HepG2 (cell line): ENCODE data around the gene FTL. TPM values are rescaled to one million over a fixed set of nuclear protein-coding genes. Genes with fewer than 3 reads are reported as not detected.

Experiments
- AKAP8 ChIP-seq: sonication (generic); formaldehyde crosslinking; IDR thresholded peaks from 2 replicates; pipeline ENCODE4 v1.5.1; 2020; ENCODE audit warnings: mild to moderate bottlenecking, missing genetic modification reagents
- ELF1 ChIP-seq: sonication (generic); formaldehyde crosslinking; IDR thresholded peaks from 2 replicates; pipeline ENCODE4 v1.4.0; 2020; ENCODE audit warnings: missing genetic modification reagents
- ELF4 ChIP-seq: sonication (generic); formaldehyde crosslinking; IDR thresholded peaks from 2 replicates; pipeline ENCODE4 v1.5.0; 2020; ENCODE audit warnings: missing genetic modification reagents, mild to moderate bottlenecking, moderate library complexity, borderline replicate concordance
- GPN1 ChIP-seq: sonication (generic); formaldehyde crosslinking; IDR thresholded peaks from 2 replicates; pipeline ENCODE4 v1.5.1; 2020; ENCODE audit warnings: missing genetic modification reagents, borderline replicate concordance
- KLF11 ChIP-seq: IDR thresholded peaks from 2 replicates; pipeline ENCODE4 v1.6.1; 2016; ENCODE audit warnings: missing compliant biosample characterization
- MAZ ChIP-seq, 2 experiments: sonication (generic) in 1 of 2; formaldehyde crosslinking in 1 of 2; IDR thresholded peaks; 2 replicates each; pipeline versions ENCODE4 v1.5.0 to v1.6.1; 2012 to 2020; ENCODE audit warnings: low read depth in 2 of 2, mild to moderate bottlenecking in 2 of 2, borderline replicate concordance in 1 of 2, improper control_type of control experiment in 1 of 2, low read length in 1 of 2, missing genetic modification reagents in 1 of 2, moderate library complexity in 1 of 2
- NFIB ChIP-seq: sonication (generic); formaldehyde crosslinking; IDR thresholded peaks from 2 replicates; pipeline ENCODE4 v1.9.0; 2021; ENCODE audit warnings: missing genetic modification reagents, mild to moderate bottlenecking, borderline replicate concordance
- NONO ChIP-seq, 2 experiments: fragments of 450-650 bp in 1 of 2; sonication (generic) in 1 of 2; formaldehyde crosslinking in 1 of 2; IDR thresholded peaks in 1 of 2; conservative IDR thresholded peaks in 1 of 2; 2 replicates each; pipeline versions ENCODE4 v1.6.1 to v1.8.0; 2017 to 2022; ENCODE audit warnings: mild to moderate bottlenecking in 1 of 2, missing genetic modification reagents in 1 of 2, moderate library complexity in 1 of 2
- NR3C1 ChIP-seq: sonication (generic); formaldehyde crosslinking; IDR thresholded peaks from 2 replicates; pipeline ENCODE4 v1.4.0; 2020; ENCODE audit warnings: missing genetic modification reagents
- ONECUT2 ChIP-seq: sonication (generic); formaldehyde crosslinking; IDR thresholded peaks from 2 replicates; pipeline ENCODE4 v1.4.0; 2020; ENCODE audit warnings: missing genetic modification reagents
- POLR2G ChIP-seq: fragments of 200-400 bp; formaldehyde crosslinking; IDR thresholded peaks from 2 replicates; pipeline ENCODE4 v1.6.1; 2018; ENCODE audit warnings: mild to moderate bottlenecking, low read depth, low read length, moderate library complexity
- PTBP1 ChIP-seq: fragments of 200-400 bp; formaldehyde crosslinking; IDR thresholded peaks from 2 replicates; pipeline ENCODE4 v1.6.1; 2018; ENCODE audit warnings: low read length, low read depth; ENCODE audit not compliant: poor library complexity, severe bottlenecking
- RBAK ChIP-seq: sonication (generic); formaldehyde crosslinking; IDR thresholded peaks from 2 replicates; pipeline ENCODE4 v1.5.1; 2020; ENCODE audit warnings: mild to moderate bottlenecking, missing genetic modification reagents
- RORA ChIP-seq: sonication (generic); formaldehyde crosslinking; IDR thresholded peaks from 2 replicates; pipeline ENCODE4 v1.5.0; 2020; ENCODE audit warnings: mild to moderate bottlenecking, missing genetic modification reagents, moderate library complexity
- SNRNP70 ChIP-seq: fragments of 200-400 bp; formaldehyde crosslinking; IDR thresholded peaks from 2 replicates; pipeline ENCODE4 v1.6.1; 2017; ENCODE audit warnings: mild to moderate bottlenecking, low read depth, low read length, moderate library complexity
- STAT5B ChIP-seq: sonication (generic); formaldehyde crosslinking; IDR thresholded peaks from 2 replicates; pipeline ENCODE4 v1.4.0; 2020; ENCODE audit warnings: missing genetic modification reagents
- TOPORS ChIP-seq: sonication (generic); formaldehyde crosslinking; IDR thresholded peaks from 2 replicates; pipeline ENCODE4 v1.8.0; 2023; ENCODE audit warnings: mild to moderate bottlenecking, missing genetic modification reagents
- YEATS4 ChIP-seq: sonication (generic); formaldehyde crosslinking; IDR thresholded peaks from 2 replicates; pipeline ENCODE4 v1.4.0; 2020; ENCODE audit warnings: missing genetic modification reagents, borderline replicate concordance
- ZBTB20 ChIP-seq: sonication (generic); formaldehyde crosslinking; IDR thresholded peaks from 2 replicates; pipeline ENCODE4 v1.8.1; 2023; ENCODE audit warnings: missing genetic modification reagents, low read depth, mild to moderate bottlenecking, borderline replicate concordance
- ZNF230 ChIP-seq: sonication (generic); formaldehyde crosslinking; IDR thresholded peaks from 2 replicates; pipeline ENCODE4 v1.4.0; 2020; ENCODE audit warnings: mild to moderate bottlenecking, missing genetic modification reagents
- ZNF251 ChIP-seq: sonication (generic); formaldehyde crosslinking; IDR thresholded peaks from 2 replicates; pipeline ENCODE4 v1.9.0; 2021; ENCODE audit warnings: mild to moderate bottlenecking, missing genetic modification reagents
- ZNF333 ChIP-seq: sonication (generic); formaldehyde crosslinking; IDR thresholded peaks from 2 replicates; pipeline ENCODE4 v1.4.0; 2020; ENCODE audit warnings: mild to moderate bottlenecking, missing genetic modification reagents, borderline replicate concordance
- polyA plus RNA-seq, 8 experiments: library from polyadenylated mRNA; depleted of rRNA in 3 of 8; stranded (reverse) in 7 of 8; unstranded in 1 of 8; fragments of >200 nt; fragmentation: Illumina TruSeq in 4 of 8; extraction: Trizol in 4 of 8; gene quantifications; 2 replicates each; pipeline versions ENCODE4 v1.2.1 to v1.2.3, GENCODE V29; 2011 to 2016; ENCODE audit warnings: low read depth in 4 of 8, missing spikeins in 1 of 8, mixed read lengths in 1 of 8; ENCODE audit not compliant: insufficient read depth in 1 of 8
- total RNA-seq, 5 experiments: library from RNA; depleted of rRNA; stranded (reverse); fragments of >200 nt; fragmentation: Illumina TruSeq; extraction: Trizol; gene quantifications; 2 replicates each; pipeline ENCODE4 v1.2.3, GENCODE V29; 2016; ENCODE audit warnings: low read depth in 1 of 5
- TF ChIP-seq, protein P1 (sequence below): sonication (generic); formaldehyde crosslinking; IDR thresholded peaks from 2 replicates; pipeline ENCODE4; 2020; ENCODE audit warnings: missing genetic modification reagents, mild to moderate bottlenecking, borderline replicate concordance
- TF ChIP-seq, protein P2 (sequence below): sonication (generic); formaldehyde crosslinking; IDR thresholded peaks from 2 replicates; pipeline ENCODE4 v1.5.1; 2020; ENCODE audit warnings: mild to moderate bottlenecking, missing genetic modification reagents

FTL gene
- total and polyA plus RNA-seq, 2 of the 13 experiments (the other 11 are each of a cell fraction or from before 2014, with no cell fraction given) = 2,721 to 8,800 TPM

DNA sequence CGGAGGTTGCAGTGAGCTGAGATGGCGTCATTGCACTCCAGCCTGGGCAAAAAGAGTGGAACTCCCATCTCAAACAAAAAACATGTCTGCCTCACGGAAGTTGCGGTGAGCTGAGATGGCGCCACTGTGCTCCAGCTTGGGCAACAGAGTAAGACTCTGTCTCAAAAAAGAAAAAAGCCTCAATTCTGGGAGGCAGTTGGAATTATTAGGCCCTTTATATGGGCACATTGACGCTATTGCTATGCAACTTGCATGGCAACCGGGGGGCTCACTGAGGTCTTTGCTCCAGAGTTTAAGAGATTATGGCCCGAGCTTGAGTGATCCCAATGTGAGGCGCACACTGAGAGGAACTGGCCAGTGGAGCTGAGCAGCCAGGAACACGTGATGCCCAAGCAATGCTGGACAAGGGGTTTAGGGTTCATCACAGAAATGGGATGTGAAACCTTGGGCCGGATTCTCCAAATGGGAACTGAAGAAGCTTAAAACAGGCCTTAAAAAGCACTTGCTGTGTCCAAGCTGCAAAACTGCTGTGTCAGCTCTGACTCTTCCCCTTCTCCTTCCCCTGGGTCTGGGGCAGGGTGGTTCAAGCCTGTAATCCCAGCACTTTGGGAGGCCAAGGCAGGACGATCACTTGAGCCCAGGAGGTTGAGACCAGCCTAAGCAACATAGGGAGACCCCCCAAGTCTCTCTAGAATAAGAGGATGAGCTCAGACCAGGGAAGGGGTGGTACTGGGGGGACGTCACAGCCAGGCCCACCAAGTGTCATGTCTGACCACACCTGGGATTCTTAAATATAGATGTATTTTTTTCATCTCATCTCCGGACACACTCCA, 2.5 kb downstream of the FTL start (continued):
- TF ChIP-seq MAZ (IDR thresholded peaks at IDR 0.05; ENCODE audit: borderline replicate concordance, low read depth, low read length) (no peak), MAZ (CRISPR knock-in tag; IDR thresholded peaks at IDR 0.05; ENCODE audit: low read depth) (peak; percentile 16; the same call in 1 of the 2 replicates), SNRNP70 (no peak), RBAK (CRISPR knock-in tag) (no peak), ELF4 (CRISPR knock-in tag) (no peak), NONO (IDR thresholded peaks at IDR 0.05) (no peak), NONO (CRISPR knock-in tag; conservative IDR thresholded peaks at IDR 0.05) (peak; percentile 92), ZNF230 (CRISPR knock-in tag) (no peak), ONECUT2 (CRISPR knock-in tag) (no peak), ZNF251 (CRISPR knock-in tag) (0 out of 2 replicates have a peak, but pooled peaks have one; percentile 22), TOPORS (CRISPR knock-in tag) (no peak; the same call in 1 of the 2 replicates), NR3C1 (CRISPR knock-in tag) (no peak), STAT5B (CRISPR knock-in tag) (no peak), KLF11 (CRISPR knock-in tag) (no peak), ZNF333 (no peak), ELF1 (CRISPR knock-in tag) (no peak; the same call in 1 of the 2 replicates), GPN1 (CRISPR knock-in tag) (no peak), RORA (CRISPR knock-in tag) (no peak), YEATS4 (CRISPR knock-in tag) (peak; percentile 55; the same call in 1 of the 2 replicates), NFIB (no peak), PTBP1 (peak; percentile 69), AKAP8 (no peak; the same call in none of the 2 replicates), POLR2G (peak; percentile 93), ZBTB20 (CRISPR knock-in tag) (no peak)
- TF ChIP-seq, protein P1, sequence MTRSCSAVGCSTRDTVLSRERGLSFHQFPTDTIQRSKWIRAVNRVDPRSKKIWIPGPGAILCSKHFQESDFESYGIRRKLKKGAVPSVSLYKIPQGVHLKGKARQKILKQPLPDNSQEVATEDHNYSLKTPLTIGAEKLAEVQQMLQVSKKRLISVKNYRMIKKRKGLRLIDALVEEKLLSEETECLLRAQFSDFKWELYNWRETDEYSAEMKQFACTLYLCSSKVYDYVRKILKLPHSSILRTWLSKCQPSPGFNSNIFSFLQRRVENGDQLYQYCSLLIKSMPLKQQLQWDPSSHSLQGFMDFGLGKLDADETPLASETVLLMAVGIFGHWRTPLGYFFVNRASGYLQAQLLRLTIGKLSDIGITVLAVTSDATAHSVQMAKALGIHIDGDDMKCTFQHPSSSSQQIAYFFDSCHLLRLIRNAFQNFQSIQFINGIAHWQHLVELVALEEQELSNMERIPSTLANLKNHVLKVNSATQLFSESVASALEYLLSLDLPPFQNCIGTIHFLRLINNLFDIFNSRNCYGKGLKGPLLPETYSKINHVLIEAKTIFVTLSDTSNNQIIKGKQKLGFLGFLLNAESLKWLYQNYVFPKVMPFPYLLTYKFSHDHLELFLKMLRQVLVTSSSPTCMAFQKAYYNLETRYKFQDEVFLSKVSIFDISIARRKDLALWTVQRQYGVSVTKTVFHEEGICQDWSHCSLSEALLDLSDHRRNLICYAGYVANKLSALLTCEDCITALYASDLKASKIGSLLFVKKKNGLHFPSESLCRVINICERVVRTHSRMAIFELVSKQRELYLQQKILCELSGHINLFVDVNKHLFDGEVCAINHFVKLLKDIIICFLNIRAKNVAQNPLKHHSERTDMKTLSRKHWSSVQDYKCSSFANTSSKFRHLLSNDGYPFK (CRISPR knock-in tag) = peak; percentile 58; the same call in 1 of the 2 replicates
- TF ChIP-seq, protein P2, sequence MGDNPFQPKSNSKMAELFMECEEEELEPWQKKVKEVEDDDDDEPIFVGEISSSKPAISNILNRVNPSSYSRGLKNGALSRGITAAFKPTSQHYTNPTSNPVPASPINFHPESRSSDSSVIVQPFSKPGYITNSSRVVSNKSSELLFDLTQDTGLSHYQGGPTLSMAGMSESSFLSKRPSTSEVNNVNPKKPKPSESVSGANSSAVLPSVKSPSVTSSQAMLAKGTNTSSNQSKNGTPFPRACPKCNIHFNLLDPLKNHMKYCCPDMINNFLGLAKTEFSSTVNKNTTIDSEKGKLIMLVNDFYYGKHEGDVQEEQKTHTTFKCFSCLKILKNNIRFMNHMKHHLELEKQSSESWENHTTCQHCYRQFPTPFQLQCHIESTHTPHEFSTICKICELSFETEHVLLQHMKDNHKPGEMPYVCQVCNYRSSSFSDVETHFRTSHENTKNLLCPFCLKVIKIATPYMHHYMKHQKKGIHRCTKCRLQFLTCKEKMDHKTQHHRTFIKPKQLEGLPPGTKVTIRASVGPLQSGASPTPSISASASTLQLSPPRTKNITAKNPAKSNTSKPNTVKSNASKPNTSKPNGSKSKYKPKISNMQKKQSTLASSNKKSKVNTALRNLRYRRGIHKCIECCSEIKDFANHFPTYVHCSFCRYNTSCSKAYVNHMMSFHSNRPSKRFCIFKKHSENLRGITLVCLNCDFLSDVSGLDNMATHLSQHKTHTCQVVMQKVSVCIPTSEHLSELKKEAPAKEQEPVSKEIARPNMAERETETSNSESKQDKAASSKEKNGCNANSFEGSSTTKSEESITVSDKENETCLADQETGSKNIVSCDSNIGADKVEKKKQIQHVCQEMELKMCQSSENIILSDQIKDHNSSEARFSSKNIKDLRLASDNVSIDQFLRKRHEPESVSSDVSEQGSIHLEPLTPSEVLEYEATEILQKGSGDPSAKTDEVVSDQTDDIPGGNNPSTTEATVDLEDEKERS = no peak
